KMS-11 (cell line): ENCODE data around the gene IL21R.

Experiments
- H2AFZ ChIP-seq: fragments of 200-600 bp; sonication (generic); 2 replicates; pipeline ENCODE4 v1.6.1; 2016; ENCODE audit warnings: antibody characterized with exemption, mixed run types, low read depth
- H3K27ac ChIP-seq: fragments of 200-600 bp; sonication (generic); 2 replicates; pipeline ENCODE4 v1.6.1; 2016; ENCODE audit warnings: mild to moderate bottlenecking, mixed run types
- H3K27me3 ChIP-seq: fragments of 200-600 bp; sonication (generic); 2 replicates; pipeline ENCODE4 v1.6.1; 2017; ENCODE audit warnings: mild to moderate bottlenecking, low read depth, mixed run types, moderate library complexity; ENCODE audit not compliant: insufficient read depth
- H3K36me3 ChIP-seq: fragments of 200-600 bp; sonication (generic); 2 replicates; pipeline ENCODE4 v1.6.1; 2017; ENCODE audit warnings: mild to moderate bottlenecking, mixed run types; ENCODE audit not compliant: insufficient read depth
- H3K4me1 ChIP-seq: fragments of 200-600 bp; sonication (generic); 2 replicates; pipeline ENCODE4 v1.6.1; 2016; ENCODE audit warnings: mild to moderate bottlenecking, low read depth, mixed run types; ENCODE audit not compliant: poor library complexity, severe bottlenecking
- H3K4me2 ChIP-seq: fragments of 200-600 bp; sonication (generic); 2 replicates; pipeline ENCODE4 v1.7.0; 2016; ENCODE audit warnings: mild to moderate bottlenecking, mixed run types
- H3K4me3 ChIP-seq: fragments of 200-600 bp; sonication (generic); IDR thresholded peaks from 2 replicates; pipeline ENCODE4 v1.6.1; 2017; ENCODE audit warnings: low read depth, low read length, mixed read lengths; ENCODE audit not compliant: insufficient read depth
- H3K79me2 ChIP-seq: fragments of 200-600 bp; sonication (generic); 2 replicates; pipeline ENCODE4 v1.6.1; 2016; ENCODE audit warnings: low read depth, mixed run types; ENCODE audit not compliant: insufficient read depth
- H3K9ac ChIP-seq: fragments of 200-600 bp; sonication (generic); 2 replicates; pipeline ENCODE4 v1.6.1; 2016; ENCODE audit warnings: mild to moderate bottlenecking, mixed run types
- H4K20me1 ChIP-seq: fragments of 200-600 bp; sonication (generic); 2 replicates; pipeline ENCODE4 v1.6.1; 2016; ENCODE audit warnings: mild to moderate bottlenecking, mixed run types; ENCODE audit not compliant: insufficient read depth
- CTCF ChIP-seq: fragments of 200-600 bp; sonication (generic); conservative IDR thresholded peaks from 2 replicates; pipeline ENCODE4 v1.6.1; 2017; ENCODE audit warnings: low read depth, mild to moderate bottlenecking, antibody characterized with exemption, low read length, moderate library complexity, mixed read lengths

IL21R gene

GRCh38 chr16:27498031-27498825, 96.3 kb downstream of the IL21R start:
- Histone ChIP-seq H3K4me1 (no peaks in the 10 kb centered on the region), H2AFZ (no peak overlapping the region), H3K36me3 (no peaks in the 10 kb centered on the region; the same call in 1 of the 2 replicates), H3K27ac (no peak overlapping the region), H3K79me2 (no peaks in the 10 kb centered on the region), H4K20me1 (no peaks in the 10 kb centered on the region), H3K4me3 (no peak overlapping the region), H3K27me3 (no peaks in the 10 kb centered on the region), H3K4me2 (no peak overlapping the region), H3K9ac (no peak overlapping the region)
- no peak for TF ChIP-seq CTCF

GRCh38 chr16:27498916-27499658, 97.1 kb downstream of the IL21R start:
- H3K4me3 ChIP-seq = no peak overlapping the region
- no peaks in the 10 kb centered on the region; the same call in 1 of the 2 replicates for H3K36me3 ChIP-seq
- no peak overlapping the region for H2AFZ ChIP-seq
- H3K27ac ChIP-seq = no peak overlapping the region
- no peaks in the 10 kb centered on the region for H4K20me1 ChIP-seq
- H3K27me3 ChIP-seq = no peaks in the 10 kb centered on the region
- no peak overlapping the region for H3K9ac ChIP-seq
- no peak for TF ChIP-seq CTCF
- H3K79me2 ChIP-seq = no peaks in the 10 kb centered on the region
- H3K4me1 ChIP-seq = no peaks in the 10 kb centered on the region
- H3K4me2 ChIP-seq = no peak overlapping the region

- no peaks in the 10 kb centered on the region for H3K4me1 ChIP-seq
- no peak overlapping the region for H3K9ac ChIP-seq
- no peaks in the 10 kb centered on the region for H3K79me2 ChIP-seq
- no peaks in the 10 kb centered on the region for H4K20me1 ChIP-seq
- H3K4me2 ChIP-seq = no peak overlapping the region
- no peak overlapping the region for H3K27ac ChIP-seq
- no peak overlapping the region for H2AFZ ChIP-seq
- H3K4me3 ChIP-seq = no peak overlapping the region
- H3K36me3 ChIP-seq = no peaks in the 10 kb centered on the region; the same call in 1 of the 2 replicates
- no peaks in the 10 kb centered on the region for H3K27me3 ChIP-seq
- TF ChIP-seq CTCF = no peak
Observed at GRCh38 chr16:27499659-27500055, 97.7 kb downstream of the IL21R start.

- peaks cover under 1% of the 10 kb centered on the region; the same call in 1 of the 2 replicates for H3K36me3 ChIP-seq
- no peaks in the 10 kb centered on the region for H4K20me1 ChIP-seq
- no peak overlapping the region for H3K4me2 ChIP-seq
- H3K4me3 ChIP-seq = no peak overlapping the region
- H3K79me2 ChIP-seq = no peaks in the 10 kb centered on the region
- TF ChIP-seq CTCF = no peak
- H3K9ac ChIP-seq = no peak overlapping the region
- H2AFZ ChIP-seq = no peak overlapping the region
- no peaks in the 10 kb centered on the region for H3K27me3 ChIP-seq
- no peak overlapping the region for H3K27ac ChIP-seq
- no peaks in the 10 kb centered on the region for H3K4me1 ChIP-seq
Observed at GRCh38 chr16:27500801-27501200, 98.8 kb downstream of the IL21R start.
